HEK293 (cell line): ENCODE results near the gene KLHL20.

Source experiments
- ATF2 ChIP-seq: fragments of 450-650 bp; formaldehyde crosslinking; IDR thresholded peaks from 2 replicates; pipeline ENCODE4 v1.5.1; 2016; ENCODE audit warnings: missing biosample characterization, missing genetic modification characterization, low read depth
- ELK4 ChIP-seq: IDR thresholded peaks from 2 replicates; pipeline ENCODE4 v1.6.1; 2011; ENCODE audit warnings: mild to moderate bottlenecking, low read depth, low read length, borderline replicate concordance
- GLI4 ChIP-seq: fragments of 450-650 bp; formaldehyde crosslinking; IDR thresholded peaks from 2 replicates; pipeline ENCODE4 v1.5.1; 2016; ENCODE audit warnings: missing biosample characterization, missing genetic modification characterization
- HOXD13 ChIP-seq: sonication (generic); formaldehyde crosslinking; IDR thresholded peaks from 2 replicates; pipeline ENCODE4 v1.8.0; 2022; ENCODE audit warnings: missing genetic modification reagents, borderline replicate concordance
- KLF10 ChIP-seq: fragments of 450-650 bp; IDR thresholded peaks from 2 replicates; pipeline ENCODE4 v1.5.1; 2018; ENCODE audit warnings: missing biosample characterization, mild to moderate bottlenecking, missing genetic modification characterization
- KLF16 ChIP-seq: fragments of 450-650 bp; formaldehyde crosslinking; IDR thresholded peaks from 2 replicates; pipeline ENCODE4 v1.5.1; 2017; ENCODE audit warnings: missing biosample characterization, missing genetic modification characterization
- KLF17 ChIP-seq: fragments of 450-650 bp; formaldehyde crosslinking; IDR thresholded peaks from 2 replicates; pipeline ENCODE4 v1.5.1; 2016; ENCODE audit warnings: missing biosample characterization, missing genetic modification characterization
- MYNN ChIP-seq: fragments of 450-650 bp; formaldehyde crosslinking; IDR thresholded peaks from 2 replicates; pipeline ENCODE4 v1.5.1; 2016; ENCODE audit warnings: missing biosample characterization, missing genetic modification characterization, borderline replicate concordance
- SALL2 ChIP-seq: fragments of 450-650 bp; formaldehyde crosslinking; IDR thresholded peaks from 2 replicates; pipeline ENCODE4 v1.5.0; 2017; ENCODE audit warnings: missing biosample characterization, mild to moderate bottlenecking, missing genetic modification characterization, borderline replicate concordance
- SCRT2 ChIP-seq: fragments of 450-650 bp; formaldehyde crosslinking; IDR thresholded peaks from 2 replicates; pipeline ENCODE4 v1.5.1; 2016; ENCODE audit warnings: missing biosample characterization, missing genetic modification characterization
- ZBTB1 ChIP-seq: fragments of 450-650 bp; formaldehyde crosslinking; IDR thresholded peaks from 2 replicates; pipeline ENCODE4 v1.5.1; 2016; ENCODE audit warnings: missing biosample characterization, missing genetic modification characterization
- ZBTB10 ChIP-seq: fragments of 450-650 bp; formaldehyde crosslinking; IDR thresholded peaks from 2 replicates; pipeline ENCODE4 v1.5.1; 2016; ENCODE audit warnings: missing biosample characterization, missing genetic modification characterization
- ZBTB7A ChIP-seq: fragments of 450-650 bp; formaldehyde crosslinking; IDR thresholded peaks from 2 replicates; pipeline ENCODE4 v1.5.1; 2016; ENCODE audit warnings: low read depth, missing biosample characterization, missing genetic modification characterization
- ZFP37 ChIP-seq: fragments of 450-650 bp; formaldehyde crosslinking; IDR thresholded peaks from 2 replicates; pipeline ENCODE4 v1.5.1; 2016; ENCODE audit warnings: missing biosample characterization, missing genetic modification characterization
- ZFP69B ChIP-seq: fragments of 450-650 bp; formaldehyde crosslinking; IDR thresholded peaks from 2 replicates; pipeline ENCODE4 v1.5.1; 2016; ENCODE audit warnings: missing biosample characterization, missing genetic modification characterization
- ZNF112 ChIP-seq: fragments of 450-650 bp; formaldehyde crosslinking; IDR thresholded peaks from 2 replicates; pipeline ENCODE4 v1.5.0; 2017; ENCODE audit warnings: missing biosample characterization, missing genetic modification characterization
- ZNF133 ChIP-seq: fragments of 450-650 bp; formaldehyde crosslinking; IDR thresholded peaks from 2 replicates; pipeline ENCODE4 v1.5.1; 2016; ENCODE audit warnings: missing biosample characterization, missing genetic modification characterization
- ZNF211 ChIP-seq: fragments of 450-650 bp; formaldehyde crosslinking; IDR thresholded peaks from 2 replicates; pipeline ENCODE4 v1.5.1; 2016; ENCODE audit warnings: low read depth, missing biosample characterization, missing genetic modification characterization
- ZNF214 ChIP-seq: fragments of 450-650 bp; formaldehyde crosslinking; IDR thresholded peaks from 2 replicates; pipeline ENCODE4 v1.5.1; 2017; ENCODE audit warnings: missing biosample characterization, mild to moderate bottlenecking, missing genetic modification characterization, borderline replicate concordance
- ZNF266 ChIP-seq: fragments of 450-650 bp; formaldehyde crosslinking; IDR thresholded peaks from 2 replicates; pipeline ENCODE4 v1.5.1; 2016; ENCODE audit warnings: missing biosample characterization, missing genetic modification characterization, low read depth
- ZNF48 ChIP-seq: fragments of 450-650 bp; formaldehyde crosslinking; IDR thresholded peaks from 2 replicates; pipeline ENCODE4 v1.5.1; 2016; ENCODE audit warnings: missing biosample characterization, missing genetic modification characterization
- ZNF585B ChIP-seq: fragments of 450-650 bp; formaldehyde crosslinking; IDR thresholded peaks from 2 replicates; pipeline ENCODE4 v1.5.1; 2016; ENCODE audit warnings: missing biosample characterization, missing genetic modification characterization
- ZNF830 ChIP-seq: fragments of 450-650 bp; IDR thresholded peaks from 2 replicates; pipeline ENCODE4 v1.5.0; 2018; ENCODE audit warnings: missing biosample characterization, missing genetic modification characterization, low read depth, mild to moderate bottlenecking, moderate library complexity
- TF ChIP-seq, protein P1 (sequence below): fragments of 450-650 bp; formaldehyde crosslinking; conservative IDR thresholded peaks from 2 replicates; pipeline ENCODE4 v1.5.1; 2016; ENCODE audit warnings: low read depth, missing biosample characterization, missing genetic modification characterization
- TF ChIP-seq, protein P2 (sequence below): fragments of 450-650 bp; formaldehyde crosslinking; IDR thresholded peaks from 2 replicates; pipeline ENCODE4 v1.5.1; 2017; ENCODE audit warnings: missing biosample characterization, mild to moderate bottlenecking, missing genetic modification characterization, moderate library complexity
- TF ChIP-seq, protein P3 (sequence below): fragments of 450-650 bp; formaldehyde crosslinking; IDR thresholded peaks from 2 replicates; pipeline ENCODE4 v1.5.1; 2016; ENCODE audit warnings: missing biosample characterization, missing genetic modification characterization

Gene KLHL20

DNA sequence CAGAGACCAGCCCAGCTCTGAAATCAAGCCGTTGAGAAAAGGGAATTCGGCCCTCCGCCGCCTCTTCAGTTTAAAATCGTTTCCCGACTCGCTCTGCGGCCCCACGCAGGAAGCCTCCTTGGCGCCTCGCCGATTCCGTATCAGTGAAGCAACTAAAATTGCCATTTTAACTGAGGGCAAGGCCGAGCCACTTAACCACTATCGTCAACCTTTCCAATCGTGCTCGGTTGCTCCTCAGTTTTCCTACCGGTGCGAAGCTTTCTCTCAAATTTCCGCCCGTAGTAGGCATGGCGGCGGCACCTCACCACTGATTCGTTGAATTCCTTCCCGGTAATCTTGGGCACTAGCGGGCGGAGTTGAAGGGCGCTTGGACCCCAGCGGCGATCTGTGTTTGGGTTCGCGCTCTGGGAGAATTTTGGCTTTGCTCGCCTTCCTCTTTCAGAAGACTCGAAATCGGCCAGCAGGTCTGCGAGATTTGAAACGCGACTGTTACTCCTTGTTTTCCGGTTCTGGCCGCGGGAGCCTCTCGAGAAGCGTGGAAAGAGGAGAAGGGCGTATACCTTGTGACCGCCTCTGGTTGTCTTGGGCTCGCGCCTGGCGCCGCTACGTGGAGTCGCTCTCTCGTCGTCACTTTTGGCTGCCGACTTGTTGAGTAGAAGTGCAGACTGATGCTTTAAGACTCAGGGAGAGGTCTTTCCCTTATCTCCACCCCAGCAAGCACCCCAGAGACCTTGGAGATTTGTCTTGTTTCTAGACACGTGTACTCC lies 109.7 kb downstream of the KLHL20 start, which contains the start of the genes CENPL and DARS2 (continued):
- TF ChIP-seq ZNF214 (tag by site-specific recombination) (no peak), MYNN (tag by site-specific recombination) (peak; percentile 33; the same call in 1 of the 2 replicates), ZBTB1 (tag by site-specific recombination) (no peak), ZNF585B (no peak), GLI4 (tag by site-specific recombination) (no peak), HOXD13 (CRISPR knock-in tag) (0 out of 2 replicates have a peak, but pooled peaks have one; percentile 18), KLF10 (tag by site-specific recombination) (peak; percentile 11; the same call in 1 of the 2 replicates), KLF16 (tag by site-specific recombination) (peak; percentile 23; the same call in 1 of the 2 replicates), ATF2 (no peak), ZNF133 (tag by site-specific recombination) (no peak), ZNF48 (no peak), ZFP69B (tag by site-specific recombination) (no peak; the same call in 1 of the 2 replicates), ZNF211 (no peak), ZBTB7A (tag by site-specific recombination) (no peak), ZBTB10 (no peak), ZNF266 (no peak), SCRT2 (peak; percentile 97), ZNF830 (no peak), ELK4 (no peak), SALL2 (tag by site-specific recombination) (no peak), ZNF112 (no peak), ZFP37 (no peak), KLF17 (tag by site-specific recombination) (no peak)
- TF ChIP-seq, protein P1, sequence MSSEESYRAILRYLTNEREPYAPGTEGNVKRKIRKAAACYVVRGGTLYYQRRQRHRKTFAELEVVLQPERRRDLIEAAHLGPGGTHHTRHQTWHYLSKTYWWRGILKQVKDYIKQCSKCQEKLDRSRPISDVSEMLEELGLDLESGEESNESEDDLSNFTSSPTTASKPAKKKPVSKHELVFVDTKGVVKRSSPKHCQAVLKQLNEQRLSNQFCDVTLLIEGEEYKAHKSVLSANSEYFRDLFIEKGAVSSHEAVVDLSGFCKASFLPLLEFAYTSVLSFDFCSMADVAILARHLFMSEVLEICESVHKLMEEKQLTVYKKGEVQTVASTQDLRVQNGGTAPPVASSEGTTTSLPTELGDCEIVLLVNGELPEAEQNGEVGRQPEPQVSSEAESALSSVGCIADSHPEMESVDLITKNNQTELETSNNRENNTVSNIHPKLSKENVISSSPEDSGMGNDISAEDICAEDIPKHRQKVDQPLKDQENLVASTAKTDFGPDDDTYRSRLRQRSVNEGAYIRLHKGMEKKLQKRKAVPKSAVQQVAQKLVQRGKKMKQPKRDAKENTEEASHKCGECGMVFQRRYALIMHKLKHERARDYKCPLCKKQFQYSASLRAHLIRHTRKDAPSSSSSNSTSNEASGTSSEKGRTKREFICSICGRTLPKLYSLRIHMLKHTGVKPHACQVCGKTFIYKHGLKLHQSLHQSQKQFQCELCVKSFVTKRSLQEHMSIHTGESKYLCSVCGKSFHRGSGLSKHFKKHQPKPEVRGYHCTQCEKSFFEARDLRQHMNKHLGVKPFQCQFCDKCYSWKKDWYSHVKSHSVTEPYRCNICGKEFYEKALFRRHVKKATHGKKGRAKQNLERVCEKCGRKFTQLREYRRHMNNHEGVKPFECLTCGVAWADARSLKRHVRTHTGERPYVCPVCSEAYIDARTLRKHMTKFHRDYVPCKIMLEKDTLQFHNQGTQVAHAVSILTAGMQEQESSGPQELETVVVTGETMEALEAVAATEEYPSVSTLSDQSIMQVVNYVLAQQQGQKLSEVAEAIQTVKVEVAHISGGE (tag by site-specific recombination): peak; percentile 95
- TF ChIP-seq, protein P2, sequence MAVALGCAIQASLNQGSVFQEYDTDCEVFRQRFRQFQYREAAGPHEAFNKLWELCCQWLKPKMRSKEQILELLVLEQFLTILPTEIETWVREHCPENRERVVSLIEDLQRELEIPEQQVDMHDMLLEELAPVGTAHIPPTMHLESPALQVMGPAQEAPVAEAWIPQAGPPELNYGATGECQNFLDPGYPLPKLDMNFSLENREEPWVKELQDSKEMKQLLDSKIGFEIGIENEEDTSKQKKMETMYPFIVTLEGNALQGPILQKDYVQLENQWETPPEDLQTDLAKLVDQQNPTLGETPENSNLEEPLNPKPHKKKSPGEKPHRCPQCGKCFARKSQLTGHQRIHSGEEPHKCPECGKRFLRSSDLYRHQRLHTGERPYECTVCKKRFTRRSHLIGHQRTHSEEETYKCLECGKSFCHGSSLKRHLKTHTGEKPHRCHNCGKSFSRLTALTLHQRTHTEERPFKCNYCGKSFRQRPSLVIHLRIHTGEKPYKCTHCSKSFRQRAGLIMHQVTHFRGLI (tag by site-specific recombination): peak; percentile 41; the same call in 1 of the 2 replicates
- TF ChIP-seq, protein P3, sequence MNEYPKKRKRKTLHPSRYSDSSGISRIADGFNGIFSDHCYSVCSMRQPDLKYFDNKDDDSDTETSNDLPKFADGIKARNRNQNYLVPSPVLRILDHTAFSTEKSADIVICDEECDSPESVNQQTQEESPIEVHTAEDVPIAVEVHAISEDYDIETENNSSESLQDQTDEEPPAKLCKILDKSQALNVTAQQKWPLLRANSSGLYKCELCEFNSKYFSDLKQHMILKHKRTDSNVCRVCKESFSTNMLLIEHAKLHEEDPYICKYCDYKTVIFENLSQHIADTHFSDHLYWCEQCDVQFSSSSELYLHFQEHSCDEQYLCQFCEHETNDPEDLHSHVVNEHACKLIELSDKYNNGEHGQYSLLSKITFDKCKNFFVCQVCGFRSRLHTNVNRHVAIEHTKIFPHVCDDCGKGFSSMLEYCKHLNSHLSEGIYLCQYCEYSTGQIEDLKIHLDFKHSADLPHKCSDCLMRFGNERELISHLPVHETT (tag by site-specific recombination): 0 out of 2 replicates have a peak, but pooled peaks have one; percentile 20
